Measurements from ENCODE around the gene BCKDHB. TPM values are rescaled to one million over a fixed set of nuclear protein-coding genes. Genes with fewer than 3 reads are reported as not detected.

Gene BCKDHB
- total and polyA plus RNA-seq, 2 donors (not counting 3 experiments of a cell fraction or from before 2014, with no cell fraction given), result 5.6 to 12.2 TPM

DNA sequence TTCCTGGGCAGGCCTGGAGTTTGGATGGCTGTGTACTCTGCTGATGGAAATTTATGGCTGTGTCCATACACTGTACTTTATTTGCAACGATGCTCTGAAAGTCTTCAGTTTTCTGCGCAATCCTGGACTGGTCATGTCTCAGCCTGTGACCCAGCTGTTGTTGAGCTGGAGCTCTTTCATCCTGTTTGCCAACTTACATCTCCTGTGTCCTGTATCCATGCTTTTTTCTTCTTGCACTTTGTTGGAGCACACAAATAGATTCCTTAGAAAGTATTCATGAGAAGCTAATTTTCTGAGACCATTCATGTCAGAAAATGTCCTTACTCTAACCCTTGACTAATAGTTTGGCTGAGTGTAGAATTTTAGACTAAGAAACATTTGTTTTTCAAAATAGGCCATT is 251.2 kb downstream of the BCKDHB start:
- intact Hi-C loops (cut with micrococcal nuclease), result no loop called here
- H2AFZ ChIP-seq (ENCODE audit: low read depth, low read length), result no peak overlapping the region
- no peak for DNase-seq (ENCODE audit: low read depth, low spot score)
- H3K9ac ChIP-seq (replicated peaks; ENCODE audit: extremely low read depth, insufficient read depth, low read length), result no peak overlapping the region
- H3K27me3 ChIP-seq (ENCODE audit: control insufficient read depth in 2 of 2, insufficient read depth in 2 of 2, low read length in 2 of 2), result no peaks in the 10 kb centered on the region
- H3K79me2 ChIP-seq (ENCODE audit: control insufficient read depth, insufficient read depth, low read length), result no peaks in the 10 kb centered on the region
- dilution Hi-C loops (cut with MboI; ENCODE audit: extremely low pct_ligation_motif_present, low sequenced_read_pairs), result no loop called here
- ChIA-PET CTCF (interaction anchor here (1.1 kb wide), 1 partner anchor 97 kb away, joined by 3 read pairs; no protein-coding TSS in a partner anchor), POLR2A (no interaction called here)
- no peaks in the 10 kb centered on the region for H3K9me3 ChIP-seq (replicated peaks; ENCODE audit: control insufficient read depth, insufficient read depth, low read length)
- no TSS peak for BruUV-seq (replicated peaks)
- no peak overlapping the region for H3K27ac ChIP-seq (ENCODE audit: insufficient read depth, low read depth, low read length)
- no peaks in the 10 kb centered on the region for H3K36me3 ChIP-seq (ENCODE audit: control insufficient read depth in 2 of 2, extremely low read depth in 1 of 2, insufficient read depth in 2 of 2, low read length in 2 of 2)
- TF ChIP-seq MYC (IDR thresholded peaks at IDR 0.05; ENCODE audit: low read depth, low read length), result no peak
- no peak for TF ChIP-seq POLR2AphosphoS5 (IDR thresholded peaks at IDR 0.05; ENCODE audit: insufficient read depth, low read depth, low read length)
- TF ChIP-seq POLR2A (IDR thresholded peaks at IDR 0.05; ENCODE audit: low read depth, low read length), result no peak
- TF ChIP-seq EZH2 (IDR thresholded peaks at IDR 0.05; ENCODE audit: borderline replicate concordance, low read depth, low read length, severe bottlenecking), result no peak
- TF ChIP-seq, protein P1, sequence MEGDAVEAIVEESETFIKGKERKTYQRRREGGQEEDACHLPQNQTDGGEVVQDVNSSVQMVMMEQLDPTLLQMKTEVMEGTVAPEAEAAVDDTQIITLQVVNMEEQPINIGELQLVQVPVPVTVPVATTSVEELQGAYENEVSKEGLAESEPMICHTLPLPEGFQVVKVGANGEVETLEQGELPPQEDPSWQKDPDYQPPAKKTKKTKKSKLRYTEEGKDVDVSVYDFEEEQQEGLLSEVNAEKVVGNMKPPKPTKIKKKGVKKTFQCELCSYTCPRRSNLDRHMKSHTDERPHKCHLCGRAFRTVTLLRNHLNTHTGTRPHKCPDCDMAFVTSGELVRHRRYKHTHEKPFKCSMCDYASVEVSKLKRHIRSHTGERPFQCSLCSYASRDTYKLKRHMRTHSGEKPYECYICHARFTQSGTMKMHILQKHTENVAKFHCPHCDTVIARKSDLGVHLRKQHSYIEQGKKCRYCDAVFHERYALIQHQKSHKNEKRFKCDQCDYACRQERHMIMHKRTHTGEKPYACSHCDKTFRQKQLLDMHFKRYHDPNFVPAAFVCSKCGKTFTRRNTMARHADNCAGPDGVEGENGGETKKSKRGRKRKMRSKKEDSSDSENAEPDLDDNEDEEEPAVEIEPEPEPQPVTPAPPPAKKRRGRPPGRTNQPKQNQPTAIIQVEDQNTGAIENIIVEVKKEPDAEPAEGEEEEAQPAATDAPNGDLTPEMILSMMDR (IDR thresholded peaks at IDR 0.05; ENCODE audit: extremely low read depth in 1 of 2, insufficient read depth in 1 of 2, low read depth in 1 of 2, low read length in 2 of 2), result no peak
- TF ChIP-seq, protein P2, sequence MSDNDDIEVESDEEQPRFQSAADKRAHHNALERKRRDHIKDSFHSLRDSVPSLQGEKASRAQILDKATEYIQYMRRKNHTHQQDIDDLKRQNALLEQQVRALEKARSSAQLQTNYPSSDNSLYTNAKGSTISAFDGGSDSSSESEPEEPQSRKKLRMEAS (IDR thresholded peaks at IDR 0.05; ENCODE audit: insufficient read depth, insufficient read length), result no peak
- TF ChIP-seq GATA2 (IDR thresholded peaks at IDR 0.05; ENCODE audit: insufficient read depth, insufficient read length, low read depth, low read length), result no peak
- no peak for TF ChIP-seq FOS (IDR thresholded peaks at IDR 0.05; ENCODE audit: borderline replicate concordance, insufficient read depth, low read length)
- no peak for TF ChIP-seq JUN (IDR thresholded peaks at IDR 0.05; ENCODE audit: borderline replicate concordance, insufficient read depth, insufficient read length, low read depth)
- FAIRE-seq, result no peak
- no peak overlapping the region for H3K4me2 ChIP-seq (ENCODE audit: insufficient read depth, low read length)
- H3K4me1 ChIP-seq (ENCODE audit: control insufficient read depth, extremely low read depth, insufficient read depth, low read length), result no peaks in the 10 kb centered on the region
- H3K9me1 ChIP-seq (replicated peaks; ENCODE audit: control insufficient read depth, extremely low read depth, insufficient read depth, low read length), result no peaks in the 10 kb centered on the region
- H4K20me1 ChIP-seq (replicated peaks; ENCODE audit: control insufficient read depth, extremely low read depth, insufficient read depth, low read length), result no peaks in the 10 kb centered on the region
- no peak overlapping the region for H3K4me3 ChIP-seq (replicated peaks in 1 of 3; ENCODE audit: insufficient read depth in 1 of 3, low read depth in 1 of 3, low read length in 3 of 3)

Data from endothelial cell of umbilical vein (primary cell).